RKO (cell line): Measurements from ENCODE around the gene SEC14L5.
"Not testable (repeated sequence)": the region's sequence is repeated elsewhere in the genome, so short reads cannot be mapped to it uniquely, and the experiment has no call there.

Experiments used
- DNase-seq: peaks from one replicate; pipeline ENCODE4 v3.0.0-alpha.2; 2016; ENCODE audit warnings: low spot score

Gene SEC14L5

GRCh38 chr16:4951583-4951982 lies 6.5 kb upstream of the SEC14L5 start:
- DNase-seq = not testable (repeated sequence)

GRCh38 chr16:4954714-4955113 lies 3.4 kb upstream of the SEC14L5 start:
- no peak for DNase-seq

- no peak for DNase-seq
Observed at GRCh38 chr16:4957420-4957719, 760 bp upstream of the SEC14L5 start.

GRCh38 chr16:4958510-4959438 lies 644 bp downstream of the SEC14L5 start:
- no peak for DNase-seq

GRCh38 chr16:4960579-4960978 lies 2.4 kb downstream of the SEC14L5 start:
- no peak for DNase-seq

- no peak for DNase-seq
Observed at GRCh38 chr16:4962716-4963115, 4.6 kb downstream of the SEC14L5 start.

GRCh38 chr16:4963527-4963926 lies 5.4 kb downstream of the SEC14L5 start:
- not testable (repeated sequence) for DNase-seq

GRCh38 chr16:4966736-4967453 lies 8.8 kb downstream of the SEC14L5 start:
- no peak for DNase-seq

- not testable (repeated sequence) for DNase-seq
Observed at GRCh38 chr16:4968278-4968677, 10.1 kb downstream of the SEC14L5 start.

GRCh38 chr16:4968879-4969483 lies 10.9 kb downstream of the SEC14L5 start:
- no peak for DNase-seq

- DNase-seq = no peak
Observed at GRCh38 chr16:4970010-4970409, 11.9 kb downstream of the SEC14L5 start.

GRCh38 chr16:4972938-4973587 lies 14.9 kb downstream of the SEC14L5 start:
- no peak for DNase-seq

- no peak for DNase-seq
Observed at GRCh38 chr16:4976079-4976478, 17.9 kb downstream of the SEC14L5 start.

GRCh38 chr16:4976611-4977145 lies 18.5 kb downstream of the SEC14L5 start:
- DNase-seq = no peak

GRCh38 chr16:4979164-4979563 lies 21.0 kb downstream of the SEC14L5 start:
- DNase-seq = no peak

GRCh38 chr16:4979736-4980660 lies 21.9 kb downstream of the SEC14L5 start:
- DNase-seq = no peak

GRCh38 chr16:4980691-4981090 lies 22.6 kb downstream of the SEC14L5 start:
- no peak for DNase-seq

GRCh38 chr16:4981473-4981872 lies 23.3 kb downstream of the SEC14L5 start:
- no peak for DNase-seq

- no peak for DNase-seq
Observed at GRCh38 chr16:4982056-4982867, 24.1 kb downstream of the SEC14L5 start.
